Osteocyte (in vitro differentiated cells): Measurements from ENCODE around the gene LPIN1. TPM values are rescaled to one million over a fixed set of nuclear protein-coding genes. Genes with fewer than 3 reads are reported as not detected.

Source experiments
- DNase-seq: peaks from one replicate; pipeline ENCODE4 v3.0.0; 2021; ENCODE audit warnings: mixed read lengths; ENCODE audit not compliant: unreplicated experiment; ENCODE audit errors: extremely low spot score
- H3K27ac Mint-ChIP-seq: one replicate; pipeline ENCODE4 v1.8.0; 2021; ENCODE audit warnings: mild to moderate bottlenecking, mixed read lengths; ENCODE audit not compliant: unreplicated experiment
- H3K27me3 Mint-ChIP-seq: one replicate; pipeline ENCODE4 v1.8.0; 2021; ENCODE audit warnings: mixed read lengths; ENCODE audit not compliant: unreplicated experiment
- H3K36me3 Mint-ChIP-seq: one replicate; pipeline ENCODE4 v1.8.0; 2021; ENCODE audit warnings: mixed read lengths; ENCODE audit not compliant: unreplicated experiment
- H3K4me1 Mint-ChIP-seq: one replicate; pipeline ENCODE4 v1.8.0; 2021; ENCODE audit warnings: mixed read lengths; ENCODE audit not compliant: unreplicated experiment
- H3K4me3 Mint-ChIP-seq: one replicate; pipeline ENCODE4 v1.8.0; 2021; ENCODE audit warnings: mild to moderate bottlenecking, moderate library complexity, mixed read lengths; ENCODE audit not compliant: unreplicated experiment
- H3K9me3 Mint-ChIP-seq: one replicate; pipeline ENCODE4 v1.8.0; 2021; ENCODE audit warnings: mixed read lengths; ENCODE audit not compliant: unreplicated experiment
- total RNA-seq: library from RNA; stranded (reverse); gene quantifications from 2 replicates; pipeline ENCODE4 v1.2.1, GENCODE V29; 2021
- TF ChIP-seq, protein P1 (sequence below): fragments of 200-600 bp; sonication (generic); IDR thresholded peaks from 2 replicates; pipeline ENCODE4 v1.5.0; 2021; ENCODE audit warnings: antibody characterized with exemption, mild to moderate bottlenecking, moderate library complexity

LPIN1 gene
- total RNA-seq, 1 donor from 2014 or later = 26.7 TPM

DNA sequence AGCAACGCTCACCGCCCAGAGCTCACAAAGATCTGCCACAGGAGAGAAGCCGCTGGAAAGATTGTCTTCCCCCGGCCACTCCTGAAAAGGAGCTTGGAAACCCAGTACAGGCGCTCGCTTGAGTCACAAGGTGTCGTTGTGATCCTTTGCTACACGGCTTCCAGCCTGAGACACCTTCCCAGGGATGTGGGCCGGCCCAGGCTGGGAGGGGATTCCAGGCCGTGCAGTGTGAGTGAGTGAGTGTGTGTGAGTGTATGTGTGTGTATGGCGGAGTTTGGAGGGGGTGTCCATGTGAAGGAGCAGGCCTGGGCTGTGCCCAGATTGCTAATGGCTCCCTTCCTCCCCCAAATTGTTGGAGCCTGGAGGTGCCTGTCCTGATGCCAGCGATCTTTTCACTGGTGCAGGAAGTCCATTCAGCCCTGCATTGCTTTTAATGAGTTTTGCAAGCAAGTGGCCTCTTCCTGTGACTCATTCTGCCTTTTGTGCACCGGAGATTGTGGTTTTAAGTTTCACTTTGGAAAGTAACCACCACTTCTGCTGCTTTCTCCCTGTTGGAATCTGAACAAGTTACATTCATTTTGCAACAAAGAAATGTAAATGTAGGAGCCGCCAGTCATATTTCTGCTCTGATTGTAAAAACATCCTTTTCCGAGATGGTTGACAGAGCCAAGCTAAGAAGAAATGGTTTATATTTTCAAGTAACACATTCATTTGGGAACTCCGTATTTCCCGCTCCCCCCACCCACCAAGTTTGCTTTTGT, 83.7 kb downstream of the LPIN1 start:
- H3K4me1 Mint-ChIP-seq = peaks cover 43% of the 10 kb centered on the region
- TF ChIP-seq, protein P1, sequence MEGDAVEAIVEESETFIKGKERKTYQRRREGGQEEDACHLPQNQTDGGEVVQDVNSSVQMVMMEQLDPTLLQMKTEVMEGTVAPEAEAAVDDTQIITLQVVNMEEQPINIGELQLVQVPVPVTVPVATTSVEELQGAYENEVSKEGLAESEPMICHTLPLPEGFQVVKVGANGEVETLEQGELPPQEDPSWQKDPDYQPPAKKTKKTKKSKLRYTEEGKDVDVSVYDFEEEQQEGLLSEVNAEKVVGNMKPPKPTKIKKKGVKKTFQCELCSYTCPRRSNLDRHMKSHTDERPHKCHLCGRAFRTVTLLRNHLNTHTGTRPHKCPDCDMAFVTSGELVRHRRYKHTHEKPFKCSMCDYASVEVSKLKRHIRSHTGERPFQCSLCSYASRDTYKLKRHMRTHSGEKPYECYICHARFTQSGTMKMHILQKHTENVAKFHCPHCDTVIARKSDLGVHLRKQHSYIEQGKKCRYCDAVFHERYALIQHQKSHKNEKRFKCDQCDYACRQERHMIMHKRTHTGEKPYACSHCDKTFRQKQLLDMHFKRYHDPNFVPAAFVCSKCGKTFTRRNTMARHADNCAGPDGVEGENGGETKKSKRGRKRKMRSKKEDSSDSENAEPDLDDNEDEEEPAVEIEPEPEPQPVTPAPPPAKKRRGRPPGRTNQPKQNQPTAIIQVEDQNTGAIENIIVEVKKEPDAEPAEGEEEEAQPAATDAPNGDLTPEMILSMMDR = peak; percentile 61
- H3K27me3 Mint-ChIP-seq = no peaks in the 10 kb centered on the region
- peaks cover 7% of the 10 kb centered on the region for H3K9me3 Mint-ChIP-seq
- peak overlapping the region; percentile 95 for H3K27ac Mint-ChIP-seq
- DNase-seq = peak; percentile 91
- peak overlapping the region; percentile 72 for H3K4me3 Mint-ChIP-seq
- peaks cover 9% of the 10 kb centered on the region for H3K36me3 Mint-ChIP-seq

DNA sequence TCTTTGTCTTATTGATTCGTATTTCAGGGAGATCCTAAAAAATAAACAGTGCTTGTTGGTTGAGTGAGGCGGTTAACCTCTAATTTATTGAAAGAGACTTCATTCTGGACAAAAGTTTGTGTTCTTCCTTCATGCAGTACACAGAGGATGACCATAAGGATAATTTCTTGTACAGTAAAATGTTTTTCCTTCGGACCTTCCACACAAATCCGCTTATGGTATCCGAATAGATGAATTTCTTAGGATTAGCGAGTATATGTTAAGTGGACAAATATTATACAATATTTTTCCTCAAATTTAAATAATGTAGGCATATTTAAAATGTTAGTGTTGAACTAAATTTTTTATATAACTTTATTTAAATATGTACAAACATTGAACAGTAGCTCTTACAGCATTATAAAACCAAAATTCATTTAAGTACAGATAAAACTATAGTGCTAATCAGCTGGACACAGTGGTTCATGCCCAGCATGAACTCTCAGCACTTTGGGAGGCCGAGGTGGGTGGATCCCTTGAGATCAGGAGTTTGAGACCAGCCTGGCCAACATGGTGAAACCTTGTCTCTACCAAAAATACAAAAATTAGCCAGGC, 84.4 kb downstream of the LPIN1 start:
- peak overlapping the region; percentile 72 for H3K4me3 Mint-ChIP-seq

DNA sequence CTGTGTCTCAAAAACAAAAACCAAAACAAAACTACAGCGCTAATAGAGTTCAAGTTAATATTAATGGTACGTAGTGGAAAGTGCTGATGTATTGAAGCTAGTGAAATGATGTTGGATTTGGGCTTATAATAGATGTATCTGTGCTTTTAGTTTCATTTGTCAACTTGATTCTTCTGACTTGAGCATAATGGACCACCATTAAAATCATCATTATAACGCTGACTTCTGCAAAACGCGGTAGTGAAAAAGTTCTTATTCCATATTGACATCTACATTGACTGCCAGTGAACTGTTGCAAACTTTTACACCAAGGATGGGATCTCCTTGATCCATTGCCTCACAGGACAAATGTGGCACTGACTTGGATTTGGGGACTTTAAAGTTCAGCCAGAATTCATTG, 85.0 kb downstream of the LPIN1 start:
- TF ChIP-seq, protein P1 = no peak
- peaks cover 4% of the 10 kb centered on the region for H3K36me3 Mint-ChIP-seq
- DNase-seq = no peak
- peak overlapping the region; percentile 95 for H3K27ac Mint-ChIP-seq
- no peak overlapping the region for H3K4me3 Mint-ChIP-seq
- peaks cover 10% of the 10 kb centered on the region for H3K9me3 Mint-ChIP-seq
- no peaks in the 10 kb centered on the region for H3K27me3 Mint-ChIP-seq
- peaks cover 46% of the 10 kb centered on the region for H3K4me1 Mint-ChIP-seq

More for the DNA sequence above, 84.4 kb downstream of the LPIN1 start:
- peaks cover 10% of the 10 kb centered on the region for H3K9me3 Mint-ChIP-seq
- peak overlapping the region; percentile 95 for H3K27ac Mint-ChIP-seq
- no peak for DNase-seq
- H3K4me1 Mint-ChIP-seq = peaks cover 43% of the 10 kb centered on the region
- peaks cover 4% of the 10 kb centered on the region for H3K36me3 Mint-ChIP-seq
- TF ChIP-seq, protein P1 = no peak
- no peaks in the 10 kb centered on the region for H3K27me3 Mint-ChIP-seq

- H3K36me3 Mint-ChIP-seq = peaks cover 1% of the 10 kb centered on the region
- no peak overlapping the region for H3K4me3 Mint-ChIP-seq
- TF ChIP-seq, protein P1 = no peak
Observed at GRCh38 chr2:11832531-11832930, 86.1 kb downstream of the LPIN1 start.

GRCh38 chr2:11833601-11834000, 87.2 kb downstream of the LPIN1 start:
- no peak for DNase-seq
- H3K36me3 Mint-ChIP-seq = peaks cover 1% of the 10 kb centered on the region
- H3K9me3 Mint-ChIP-seq = peaks cover 10% of the 10 kb centered on the region
- H3K4me1 Mint-ChIP-seq = peaks cover 46% of the 10 kb centered on the region
- H3K27me3 Mint-ChIP-seq = no peaks in the 10 kb centered on the region
- no peak overlapping the region for H3K27ac Mint-ChIP-seq
- TF ChIP-seq, protein P1 = no peak
- H3K4me3 Mint-ChIP-seq = no peak overlapping the region

More at GRCh38 chr2:11832531-11832930, 86.1 kb downstream of the LPIN1 start:
- Mint-ChIP-seq H3K27me3 (no peaks in the 10 kb centered on the region), H3K27ac (no peak overlapping the region), H3K9me3 (peaks cover 10% of the 10 kb centered on the region), H3K4me1 (peaks cover 46% of the 10 kb centered on the region)
- DNase-seq = no peak
